Heart right ventricle (tissue), 16 donors: ENCODE data around the gene LRRC47. TPM values are rescaled to one million over a fixed set of nuclear protein-coding genes. Genes with fewer than 3 reads are reported as not detected.
A peak's percentile ranks its signal among the peaks of the same experiment; 100 is the strongest.

ENCODE experiments used
- ATAC-seq, 8 donors: fragments of 200-7000 bp; cut with Tn5 transposase; one replicate each; pipeline ENCODE4 v1.9.1; 2020; ENCODE audit warnings: mild to moderate bottlenecking in 8 of 8, moderate library complexity in 8 of 8, moderate number of reproducible peaks in 1 of 8
- DNase-seq, 2 donors: peaks; one replicate each; pipeline ENCODE4 v3.0.0-alpha.2; 2020
- H3K27ac ChIP-seq, 10 donors: fragments of 200-600 bp; sonication (generic) in 2 of 10; one replicate each; pipeline versions ENCODE4 v1.5.0 to v1.8.0; 2020 to 2022; ENCODE audit warnings: mild to moderate bottlenecking in 3 of 10
- H3K27me3 ChIP-seq, 7 donors: fragments of 200-600 bp; one replicate each; pipeline ENCODE4 v1.8.0; 2021 to 2022; ENCODE audit warnings: mild to moderate bottlenecking in 2 of 7
- H3K36me3 ChIP-seq, 9 donors: fragments of 200-600 bp; sonication (generic) in 1 of 9; one replicate each; pipeline versions ENCODE4 v1.5.0 to v1.8.0; 2020 to 2022; ENCODE audit warnings: mild to moderate bottlenecking in 2 of 9
- H3K4me1 ChIP-seq, 9 donors: fragments of 200-600 bp; sonication (generic) in 1 of 9; one replicate each; pipeline versions ENCODE4 v1.5.0 to v1.8.0; 2020 to 2022; ENCODE audit warnings: mild to moderate bottlenecking in 4 of 9
- H3K4me3 ChIP-seq, 10 donors: fragments of 200-600 bp; sonication (generic) in 2 of 10; one replicate each; pipeline versions ENCODE4 v1.5.0 to v1.8.0; 2020 to 2022; ENCODE audit warnings: mild to moderate bottlenecking in 7 of 10, moderate library complexity in 2 of 10
- H3K9me3 ChIP-seq, 11 donors: fragments of 200-600 bp in 10 of 11; sonication (generic) in 2 of 11; one replicate each; pipeline versions ENCODE4 v1.5.0 to v1.8.0; 2013 to 2022; ENCODE audit warnings: mild to moderate bottlenecking in 2 of 11, control low read depth in 1 of 11, moderate library complexity in 1 of 11
- CTCF ChIP-seq, 9 donors: fragments of 200-600 bp; sonication (generic) in 2 of 9; IDR thresholded peaks; one replicate each; pipeline versions ENCODE4 v1.5.0 to v1.8.0; 2021 to 2022; ENCODE audit warnings: antibody characterized with exemption in 9 of 9, mild to moderate bottlenecking in 5 of 9, moderate library complexity in 1 of 9
- WGBS, 2 donors: extraction: QIAGEN DNeasy Blood & Tissue Kit; methylation state at CpG; one replicate each; pipeline ENCODE4 v1.1.7; 2013; ENCODE audit warnings: inconsistent platforms in 1 of 2; 5-methylcytosine and 5-hydroxymethylcytosine counted together
- intact Hi-C, 10 donors: fragments of 100-400 bp; cut with DNase I; formaldehyde crosslinking; loops; one replicate each; pipeline versions ENCODE4 v1.11.1 to v1.14.2; 2022
- polyA plus RNA-seq, 2 donors: library from polyadenylated mRNA; stranded (reverse); fragments of 200-250 nt; gene quantifications; one replicate each; pipeline ENCODE4 v1.2.3, GENCODE V29; 2013
- total RNA-seq, 10 donors: library from RNA; stranded (reverse); fragmentation: NEBNext Ultra II Directional in 3 of 10; extraction: Animal tissue kit (Norgen Biotek cat#: 25700) in 3 of 10; gene quantifications; one replicate each; pipeline versions ENCODE4 v1.2.1 to v1.2.4, GENCODE V29; 2021 to 2023
- donor health status: Arrhythmogenic right ventricular cardiomyopathy.
- donor health status: ischemic (EF 13 %, LVEDD 7.1; RV severe dilation, severe dysfunction).
- donor health status: healthy with polysubstance abuse.
- donor health status: DM: no; HTN: yes; CAD: no.
- donor health status: DM: no; HTN: no; CAD: no.
- donor health status: ischemic (EF 25% LVEDD 6.9; RV normal size, moderate dysfunction).
- donor health status: ischemic (EF 25% LVEDD 5.7; RV mildly dilated, moderate dysfunction).
- donor health status: healthy.
- donor health status: DM: yes; HTN: yes; CAD: no.
- donor health status: Ischemic cardiomyopathy.
- donor health status: ischemic (EF 35%, LVEDD 5.7; RV mildly dilated, moderate dysfunction).
- donor health status: nonischemic (EF 11% LVEDD 7.7; RV severe dilation, severe dysfunction).
- donor health status: DM: yes; HTN: yes; CAD: no.
- donor health status: PGD.
- donor health status: ischemic (EF 29% LVEDD 5.4; RV normal size, mild dysfunction).
- donor health status: nonischemic (EF 23%, LVEDD 6.1; RV moderate dilation, normal function).

LRRC47 gene
- total and polyA plus RNA-seq, 12 donors = 17.6 to 85.4 (median 69.8) TPM

- peaks cover 0 to 75% (median 51%) of the 10 kb centered on the region in 9 donors for H3K36me3 ChIP-seq
- peaks cover 7 to 23% (median 12%) of the 10 kb centered on the region in 9 donors for H3K4me1 ChIP-seq
- WGBS, 2 donors = 95% methylated on average over 20 of the region's 20 CpGs
- no peaks in the 10 kb centered on the region for H3K9me3 ChIP-seq
- DNase-seq (no peak), ATAC-seq (no peak)
- H3K27ac ChIP-seq = no peak overlapping the region
- intact Hi-C loops = no loop called here
- no peak overlapping the region for H3K4me3 ChIP-seq
- H3K27me3 ChIP-seq = no peaks in the 10 kb centered on the region
- TF ChIP-seq CTCF (IDR thresholded peaks at IDR 0.05) = no peak
These were observed 16.3 kb downstream of the LRRC47 start for GRCh38 chr1:3779912-3780416.

GRCh38 chr1:3779265-3779911 is 16.9 kb downstream of the LRRC47 start:
- WGBS, 2 donors = 90 to 92% methylated on average over 23 of the region's 23 CpGs
- Histone ChIP-seq H3K36me3 (peaks cover 0 to 69% (median 47%) of the 10 kb centered on the region in 9 donors), H3K4me1 (peaks cover 8 to 29% (median 18%) of the 10 kb centered on the region in 9 donors), H3K27me3 (no peaks in the 10 kb centered on the region), H3K4me3 (no peak overlapping the region), H3K27ac (no peak overlapping the region), H3K9me3 (no peaks in the 10 kb centered on the region)
- DNase-seq (no peak), ATAC-seq (no peak)
- intact Hi-C loops = no loop called here
- TF ChIP-seq CTCF (IDR thresholded peaks at IDR 0.05) = no peak

- Histone ChIP-seq H3K36me3 (peaks cover 0 to 63% (median 40%) of the 10 kb centered on the region in 9 donors), H3K27me3 (no peaks in the 10 kb centered on the region), H3K4me1 (peaks cover 8 to 35% (median 20%) of the 10 kb centered on the region in 9 donors), H3K27ac (no peak overlapping the region), H3K9me3 (no peaks in the 10 kb centered on the region), H3K4me3 (no peak overlapping the region)
- 72 to 74% methylated on average over 14 of the region's 14 CpGs for WGBS, 2 donors
- ATAC-seq (peak in 2 of 8 donors; percentile 13 to 31), DNase-seq (peak in 1 of 2 donors; percentile 2)
- intact Hi-C loops = no loop called here
- no peak for TF ChIP-seq CTCF (IDR thresholded peaks at IDR 0.05)
These were observed 17.6 kb downstream of the LRRC47 start for GRCh38 chr1:3778590-3779264.

- Histone ChIP-seq H3K4me3 (no peak overlapping the region), H3K4me1 (peaks cover 11 to 43% (median 25%) of the 10 kb centered on the region in 9 donors), H3K9me3 (no peaks in the 10 kb centered on the region), H3K27me3 (peaks cover 0 to 2% (median 0%) of the 10 kb centered on the region in 7 donors), H3K36me3 (peaks cover 0 to 55% (median 37%) of the 10 kb centered on the region in 9 donors), H3K27ac (no peak overlapping the region)
- intact Hi-C loops = no loop called here
- ATAC-seq (no peak), DNase-seq (peak in 1 of 2 donors; percentile 15)
- WGBS, 2 donors = 90 to 92% methylated on average over 18 to 20 of the region's 20 CpGs
- TF ChIP-seq CTCF (IDR thresholded peaks at IDR 0.05) = no peak
These were observed 18.4 kb downstream of the LRRC47 start for GRCh38 chr1:3777647-3778589.
